ENCODE measurements around the gene ATP2A2. TPM values are rescaled to one million over a fixed set of nuclear protein-coding genes. Genes with fewer than 3 reads are reported as not detected.

Gene ATP2A2
- total and polyA plus RNA-seq, 2 experiments from 2014 or later: 47.2 to 225 TPM

GRCh38 chr12:110344657-110345056 is 63.6 kb downstream of the ATP2A2 start (continued):
- no peak for TF ChIP-seq ZNF462 (CRISPR knock-in tag; IDR thresholded peaks at IDR 0.05)
- TF ChIP-seq NANOG (IDR thresholded peaks at IDR 0.05; ENCODE audit: borderline replicate concordance): no peak
- no peak for TF ChIP-seq ZNF331 (CRISPR knock-in tag; IDR thresholded peaks at IDR 0.05; ENCODE audit: low read depth)
- TF ChIP-seq CREB1 (CRISPR knock-in tag; IDR thresholded peaks at IDR 0.05; ENCODE audit: low read depth): no peak
- no peak for TF ChIP-seq REST (IDR thresholded peaks at IDR 0.05; ENCODE audit: unreplicated experiment)
- no peak for TF ChIP-seq JUNB (IDR thresholded peaks at IDR 0.05; ENCODE audit: unreplicated experiment)
- TF ChIP-seq STAT1 (IDR thresholded peaks at IDR 0.05; ENCODE audit: unreplicated experiment): no peak
- TF ChIP-seq EZH2phosphoT487 (IDR thresholded peaks at IDR 0.05; ENCODE audit: unreplicated experiment): no peak
